Stimulated activated CD4-positive, alpha-beta T cell treated with anti-CD3 and anti-CD28 coated beads, Interleukin-1b, Interleukin-23, amount 100 ng/mL, for 24 hours (primary cell): ENCODE measurements around the gene CALHM3.

Experiments
- DNase-seq, 4 experiments: peaks; one replicate each; pipeline ENCODE4 v3.0.0-alpha.2; 2020; ENCODE audit warnings: low read depth in 4 of 4, low spot score in 1 of 4

The CALHM3 gene

GRCh38 chr10:103451091-103451813, 27.8 kb downstream of the CALHM3 start:
- DNase-seq, result peak in 1 of 4 experiments; percentile 36

GRCh38 chr10:103450201-103450695, 28.8 kb downstream of the CALHM3 start:
- DNase-seq, result no peak

GRCh38 chr10:103449208-103450144, 29.6 kb downstream of the CALHM3 start:
- no peak for DNase-seq

GRCh38 chr10:103448746-103449145, 30.3 kb downstream of the CALHM3 start:
- no peak for DNase-seq

GRCh38 chr10:103447187-103447586, 31.9 kb downstream of the CALHM3 start:
- DNase-seq, result no peak

- no peak for DNase-seq
Observed at GRCh38 chr10:103445767-103446567, 33.1 kb downstream of the CALHM3 start.

- DNase-seq, result no peak
Observed at GRCh38 chr10:103445366-103445765, 33.7 kb downstream of the CALHM3 start.

GRCh38 chr10:103444478-103444877, 34.6 kb downstream of the CALHM3 start:
- DNase-seq, result no peak

GRCh38 chr10:103443475-103444185, 35.4 kb downstream of the CALHM3 start:
- no peak for DNase-seq

GRCh38 chr10:103442031-103442461, 37.0 kb downstream of the CALHM3 start:
- no peak for DNase-seq

- no peak for DNase-seq
Observed at GRCh38 chr10:103441611-103442010, 37.4 kb downstream of the CALHM3 start.

GRCh38 chr10:103441206-103441605, 37.8 kb downstream of the CALHM3 start:
- DNase-seq, result no peak

GRCh38 chr10:103440416-103440815, 38.6 kb downstream of the CALHM3 start:
- DNase-seq, result no peak

GRCh38 chr10:103439776-103440175, 39.3 kb downstream of the CALHM3 start:
- DNase-seq, result no peak

- DNase-seq, result no peak
Observed at GRCh38 chr10:103433858-103434257, 45.2 kb downstream of the CALHM3 start.

- DNase-seq, result no peak
Observed at GRCh38 chr10:103431902-103432301, 47.1 kb downstream of the CALHM3 start.

- no peak for DNase-seq
Observed at GRCh38 chr10:103429647-103430046, 49.4 kb downstream of the CALHM3 start.

GRCh38 chr10:103428989-103429643, 49.9 kb downstream of the CALHM3 start:
- no peak for DNase-seq

- no peak for DNase-seq
Observed at GRCh38 chr10:103427866-103428265, 51.2 kb downstream of the CALHM3 start.

- no peak for DNase-seq
Observed at GRCh38 chr10:103423748-103424147, 55.3 kb downstream of the CALHM3 start.
